GM12878 (cell line): ENCODE measurements around the gene HCST. TPM values are rescaled to one million over a fixed set of nuclear protein-coding genes. Genes with fewer than 3 reads are reported as not detected.

Experiments
- ASH2L ChIP-seq: fragments of 300-600, 200-600 bp; sonication (generic); IDR thresholded peaks from 2 replicates; pipeline ENCODE4 v1.6.1; 2017; ENCODE audit warnings: low read depth, mild to moderate bottlenecking, borderline replicate concordance
- EP300 ChIP-seq, 2 experiments: fragments of 150-350 bp in 1 of 2; IDR thresholded peaks; 2 replicates each; pipeline ENCODE4 v1.6.1; 2011 to 2012; ENCODE audit warnings: low read depth in 2 of 2, low read length in 2 of 2, borderline replicate concordance in 1 of 2, improper control_type of control experiment in 1 of 2, inconsistent platforms in 1 of 2; ENCODE audit not compliant: control insufficient read depth in 1 of 2
- HCFC1 ChIP-seq: fragments of 150-350 bp; IDR thresholded peaks from 2 replicates; pipeline ENCODE4 v1.6.1; 2014; ENCODE audit warnings: low read length
- KAT2A ChIP-seq: conservative IDR thresholded peaks from 2 replicates; pipeline ENCODE4 v1.6.1; 2011; ENCODE audit warnings: low read depth, low read length; ENCODE audit not compliant: control insufficient read depth
- MEF2A ChIP-seq: IDR thresholded peaks from 2 replicates; pipeline ENCODE4 v1.6.1; 2011; ENCODE audit warnings: low read depth, mild to moderate bottlenecking, low read length, moderate library complexity; ENCODE audit not compliant: insufficient read depth
- NFXL1 ChIP-seq: fragments of 450-650 bp; IDR thresholded peaks from 2 replicates; pipeline ENCODE4 v1.6.1; 2017; ENCODE audit warnings: antibody characterized with exemption, mild to moderate bottlenecking, borderline replicate concordance
- POLR2A ChIP-seq: IDR thresholded peaks from 2 replicates; pipeline ENCODE4 v1.6.1; 2011; ENCODE audit warnings: low read depth, mild to moderate bottlenecking, low read length
- POU2F2 ChIP-seq: IDR thresholded peaks from 3 replicates; pipeline ENCODE4 v1.6.1; 2011; ENCODE audit warnings: low read depth, mild to moderate bottlenecking, low read length, borderline replicate concordance
- WRNIP1 ChIP-seq: IDR thresholded peaks from 2 replicates; pipeline ENCODE4 v1.6.1; 2011; ENCODE audit warnings: low read depth, low read length, improper control_type of control experiment, borderline replicate concordance
- ZBED1 ChIP-seq: IDR thresholded peaks from 2 replicates; pipeline ENCODE4 v1.6.1; 2016; ENCODE audit warnings: borderline replicate concordance
- polyA plus RNA-seq, 11 experiments: library from polyadenylated mRNA; depleted of rRNA in 4 of 11; unstranded in 6 of 11; stranded (reverse) in 5 of 11; fragments of >200 nt; fragmentation: Nextera tagmentation in 4 of 11; fragmentation: Illumina TruSeq in 1 of 11; extraction: Ambion mirVana in 4 of 11; extraction: Trizol in 1 of 11; gene quantifications; 1 replicate in 1 of 11; 2 replicates in 10 of 11; pipeline versions ENCODE4 v1.2.1 to v1.2.3, GENCODE V29; 2011 to 2016; ENCODE audit warnings: inconsistent platforms in 2 of 11, missing spikeins in 2 of 11, low read depth in 1 of 11
- total RNA-seq, 4 experiments: library from RNA; depleted of rRNA in 3 of 4; stranded (reverse); fragments of >200 nt in 3 of 4; fragmentation: Illumina TruSeq in 1 of 4; extraction: Trizol in 1 of 4; gene quantifications; 2 replicates each; pipeline versions ENCODE4 v1.2.1 to v1.2.3, GENCODE V29; 2013 to 2021
- TF ChIP-seq, protein P1 (sequence below): IDR thresholded peaks from 2 replicates; pipeline ENCODE4 v1.6.1; 2011; ENCODE audit warnings: borderline replicate concordance, low read depth, mild to moderate bottlenecking, moderate library complexity, low read length; ENCODE audit not compliant: insufficient read depth, poor library complexity, severe bottlenecking
- TF ChIP-seq, protein P2 (sequence below): IDR thresholded peaks from 2 replicates; pipeline ENCODE4 v1.6.1; 2011; ENCODE audit warnings: borderline replicate concordance, low read depth, mild to moderate bottlenecking, moderate library complexity, mixed read lengths, low read length; ENCODE audit not compliant: insufficient read depth; ENCODE audit errors: extremely low read length

Gene HCST
- total and polyA plus RNA-seq, 10 of the 15 experiments (the other 5 are each of a cell fraction or from before 2014, with no cell fraction given): 7.5 to 79.6 (median 33.6) TPM

DNA sequence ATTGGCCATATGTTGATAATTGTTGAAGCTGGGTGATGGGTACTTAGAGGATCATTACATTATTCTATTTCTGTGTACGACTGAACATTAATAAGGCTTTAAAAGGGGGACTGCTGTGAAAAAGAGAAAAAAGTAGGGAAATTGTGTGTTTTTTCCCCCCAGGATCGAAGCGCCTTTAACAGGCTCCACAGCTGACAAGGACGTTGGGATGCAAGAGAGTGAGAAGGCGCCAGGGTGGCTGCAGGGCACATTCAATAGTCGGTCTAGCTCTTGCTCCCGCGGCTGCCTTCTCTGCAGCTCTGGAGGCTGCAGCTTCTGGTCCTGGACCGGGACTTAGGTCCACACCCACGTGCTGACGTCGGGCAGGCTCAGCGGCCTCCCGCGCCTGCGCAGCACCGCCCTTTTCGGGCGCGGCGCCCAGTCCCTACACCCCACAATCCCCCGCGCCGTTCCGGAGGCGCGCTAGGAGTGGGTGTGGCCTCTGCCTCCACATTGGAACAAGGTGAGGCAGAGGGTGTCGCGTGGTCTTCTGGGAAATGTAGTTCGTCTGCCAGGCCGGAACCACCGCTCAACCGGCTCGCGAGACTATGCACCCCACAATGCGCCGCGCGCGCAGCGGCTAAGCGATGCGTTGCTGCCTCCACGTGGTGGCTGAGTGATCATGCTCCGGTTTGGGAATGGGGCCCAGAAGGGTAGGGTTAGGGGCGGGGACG is 29.0 kb downstream of the HCST start (continued):
- TF ChIP-seq, protein P1, sequence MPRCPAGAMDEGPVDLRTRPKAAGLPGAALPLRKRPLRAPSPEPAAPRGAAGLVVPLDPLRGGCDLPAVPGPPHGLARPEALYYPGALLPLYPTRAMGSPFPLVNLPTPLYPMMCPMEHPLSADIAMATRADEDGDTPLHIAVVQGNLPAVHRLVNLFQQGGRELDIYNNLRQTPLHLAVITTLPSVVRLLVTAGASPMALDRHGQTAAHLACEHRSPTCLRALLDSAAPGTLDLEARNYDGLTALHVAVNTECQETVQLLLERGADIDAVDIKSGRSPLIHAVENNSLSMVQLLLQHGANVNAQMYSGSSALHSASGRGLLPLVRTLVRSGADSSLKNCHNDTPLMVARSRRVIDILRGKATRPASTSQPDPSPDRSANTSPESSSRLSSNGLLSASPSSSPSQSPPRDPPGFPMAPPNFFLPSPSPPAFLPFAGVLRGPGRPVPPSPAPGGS: no peak
- TF ChIP-seq MEF2A (0 out of 2 replicates have a peak, but pooled peaks have one; percentile 42), NFXL1 (no peak), EP300 (IDR thresholded peaks at IDR 0.05; ENCODE audit: borderline replicate concordance in 1 of 2, control insufficient read depth in 1 of 2, low read depth in 2 of 2, low read length in 2 of 2) (no peak), ASH2L (no peak), POU2F2 (peak; percentile 78; the same call in 2 of the 3 replicates), KAT2A (no peak), HCFC1 (peak; percentile 96), ZBED1 (no peak), WRNIP1 (no peak), POLR2A (peak; percentile 99)
- TF ChIP-seq, protein P2, sequence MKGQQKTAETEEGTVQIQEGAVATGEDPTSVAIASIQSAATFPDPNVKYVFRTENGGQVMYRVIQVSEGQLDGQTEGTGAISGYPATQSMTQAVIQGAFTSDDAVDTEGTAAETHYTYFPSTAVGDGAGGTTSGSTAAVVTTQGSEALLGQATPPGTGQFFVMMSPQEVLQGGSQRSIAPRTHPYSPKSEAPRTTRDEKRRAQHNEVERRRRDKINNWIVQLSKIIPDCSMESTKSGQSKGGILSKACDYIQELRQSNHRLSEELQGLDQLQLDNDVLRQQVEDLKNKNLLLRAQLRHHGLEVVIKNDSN: peak; percentile 76
